GM12878 (cell line): ENCODE results near the gene HMGN3. TPM values are rescaled to one million over a fixed set of nuclear protein-coding genes. Genes with fewer than 3 reads are reported as not detected.

Source experiments
- EED ChIP-seq: sonication (generic); IDR thresholded peaks from 2 replicates; pipeline ENCODE4 v1.6.1; 2016; ENCODE audit warnings: antibody characterized with exemption, low read depth
- MEF2B ChIP-seq: fragments of 450-650 bp; IDR thresholded peaks from 2 replicates; pipeline ENCODE4 v1.6.1; 2018; ENCODE audit warnings: mild to moderate bottlenecking, moderate library complexity; ENCODE audit not compliant: partially characterized antibody, poor library complexity, severe bottlenecking
- MYC ChIP-seq: IDR thresholded peaks from 2 replicates; pipeline ENCODE4 v1.6.1; 2011; ENCODE audit warnings: mild to moderate bottlenecking, low read length, moderate library complexity, inconsistent platforms; ENCODE audit not compliant: insufficient read depth, insufficient replicate concordance, insufficient read length, severe bottlenecking
- NBN ChIP-seq: fragments of 450-650 bp; IDR thresholded peaks from 2 replicates; pipeline ENCODE4 v1.6.1; 2016
- NFXL1 ChIP-seq: fragments of 450-650 bp; IDR thresholded peaks from 2 replicates; pipeline ENCODE4 v1.6.1; 2017; ENCODE audit warnings: antibody characterized with exemption, mild to moderate bottlenecking, borderline replicate concordance
- POLR2AphosphoS2 ChIP-seq: IDR thresholded peaks from 2 replicates; pipeline ENCODE4 v1.6.1; 2011; ENCODE audit warnings: low read depth, mild to moderate bottlenecking, low read length, improper control_type of control experiment, moderate library complexity
- RAD51 ChIP-seq: fragments of 450-650 bp; IDR thresholded peaks from 2 replicates; pipeline ENCODE4 v1.6.1; 2016; ENCODE audit warnings: moderate library complexity, mild to moderate bottlenecking, inconsistent platforms
- RUNX3 ChIP-seq: IDR thresholded peaks from 2 replicates; pipeline ENCODE4 v1.6.1; 2012; ENCODE audit warnings: low read length, inconsistent platforms
- SMARCA5 ChIP-seq: fragments of 450-650 bp; IDR thresholded peaks from 2 replicates; pipeline ENCODE4 v1.6.1; 2017; ENCODE audit warnings: mild to moderate bottlenecking
- TAF1 ChIP-seq: IDR thresholded peaks from 2 replicates; pipeline ENCODE4 v1.6.1; 2011; ENCODE audit warnings: mild to moderate bottlenecking, low read depth, low read length, borderline replicate concordance
- YY1 ChIP-seq: IDR thresholded peaks from 2 replicates; pipeline ENCODE4 v1.6.1; 2011; ENCODE audit warnings: low read depth, mild to moderate bottlenecking, low read length
- ZNF384 ChIP-seq: IDR thresholded peaks from 2 replicates; pipeline ENCODE4 v1.6.1; 2012; ENCODE audit warnings: low read depth, mild to moderate bottlenecking, low read length, improper control_type of control experiment, borderline replicate concordance
- polyA plus RNA-seq, 11 experiments: library from polyadenylated mRNA; depleted of rRNA in 4 of 11; unstranded in 6 of 11; stranded (reverse) in 5 of 11; fragments of >200 nt; fragmentation: Nextera tagmentation in 4 of 11; fragmentation: Illumina TruSeq in 1 of 11; extraction: Ambion mirVana in 4 of 11; extraction: Trizol in 1 of 11; gene quantifications; 1 replicate in 1 of 11; 2 replicates in 10 of 11; pipeline versions ENCODE4 v1.2.1 to v1.2.3, GENCODE V29; 2011 to 2016; ENCODE audit warnings: inconsistent platforms in 2 of 11, missing spikeins in 2 of 11, low read depth in 1 of 11
- total RNA-seq, 4 experiments: library from RNA; depleted of rRNA in 3 of 4; stranded (reverse); fragments of >200 nt in 3 of 4; fragmentation: Illumina TruSeq in 1 of 4; extraction: Trizol in 1 of 4; gene quantifications; 2 replicates each; pipeline versions ENCODE4 v1.2.1 to v1.2.3, GENCODE V29; 2013 to 2021
- TF ChIP-seq, protein P1 (sequence below): fragments of 450-650 bp; formaldehyde crosslinking; IDR thresholded peaks from 2 replicates; pipeline ENCODE4 v1.4.0; 2022; ENCODE audit warnings: mild to moderate bottlenecking, moderate library complexity
- TF ChIP-seq, protein P2 (sequence below): fragments of 450-650 bp; IDR thresholded peaks from 2 replicates; pipeline ENCODE4 v1.6.1; 2018; ENCODE audit warnings: mild to moderate bottlenecking, low read depth, moderate library complexity; ENCODE audit not compliant: partially characterized antibody
- TF ChIP-seq, protein P3 (sequence below): fragments of 450-650 bp; IDR thresholded peaks from 2 replicates; pipeline ENCODE4 v1.6.1; 2017; ENCODE audit warnings: low read depth, mild to moderate bottlenecking, moderate library complexity

Gene HMGN3
- total and polyA plus RNA-seq, 10 of the 15 experiments (the other 5 are each of a cell fraction or from before 2014, with no cell fraction given): 115 to 496 (median 262) TPM

DNA sequence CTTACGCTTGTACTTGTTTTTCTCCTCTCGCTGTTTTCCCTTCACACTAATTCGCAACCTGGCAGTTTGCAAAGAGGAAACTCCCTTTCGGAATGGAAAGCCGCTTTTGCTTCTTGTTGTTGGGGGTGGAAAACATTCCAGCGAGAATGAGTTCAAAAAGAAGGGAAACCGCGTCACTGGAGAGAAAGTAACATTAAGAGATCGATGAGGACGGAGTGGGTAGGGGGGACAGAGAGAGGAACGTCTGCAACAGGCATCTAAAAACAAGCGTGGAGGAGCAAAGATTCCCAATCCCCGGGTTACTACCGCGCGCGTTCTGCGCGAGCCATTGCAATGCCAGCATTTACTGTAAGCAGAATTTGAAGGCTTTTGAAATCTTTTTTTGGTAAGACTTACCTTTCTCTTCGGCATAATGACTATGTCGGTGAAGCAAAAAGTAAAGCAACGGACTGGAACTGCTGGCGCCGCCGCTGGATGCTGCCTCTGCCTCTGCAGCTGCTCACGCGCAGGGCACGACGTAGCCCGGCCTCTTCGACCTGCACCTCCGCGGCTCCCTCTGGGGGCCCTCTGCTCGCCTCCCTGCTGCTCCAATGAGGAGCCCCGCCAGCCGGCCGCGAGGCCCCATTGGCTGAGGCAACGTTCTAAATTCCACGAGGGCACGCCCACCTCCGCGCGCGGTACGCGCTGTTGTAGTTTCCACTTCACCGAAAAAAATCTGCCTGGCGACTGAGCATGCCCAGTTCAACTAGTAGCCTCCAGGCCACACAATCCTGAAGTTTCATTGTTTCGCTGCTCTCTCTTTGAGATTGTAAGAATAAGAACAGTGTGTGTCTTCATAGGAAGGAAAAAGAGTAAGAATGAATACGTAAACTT is at the start of gene HMGN3 (continued):
- TF ChIP-seq SMARCA5 (peak; percentile 77; the same call in 1 of the 2 replicates), MEF2B (no peak), ZNF384 (peak; percentile 61; the same call in 1 of the 2 replicates), RAD51 (no peak), NBN (peak; percentile 72; the same call in 1 of the 2 replicates), YY1 (0 out of 2 replicates have a peak, but pooled peaks have one; percentile 52), MYC (no peak), POLR2AphosphoS2 (peak; percentile 68; the same call in 1 of the 2 replicates), TAF1 (peak; percentile 61; the same call in 1 of the 2 replicates), NFXL1 (no peak), EED (0 out of 2 replicates have a peak, but pooled peaks have one; percentile 7), RUNX3 (no peak)
- TF ChIP-seq, protein P1, sequence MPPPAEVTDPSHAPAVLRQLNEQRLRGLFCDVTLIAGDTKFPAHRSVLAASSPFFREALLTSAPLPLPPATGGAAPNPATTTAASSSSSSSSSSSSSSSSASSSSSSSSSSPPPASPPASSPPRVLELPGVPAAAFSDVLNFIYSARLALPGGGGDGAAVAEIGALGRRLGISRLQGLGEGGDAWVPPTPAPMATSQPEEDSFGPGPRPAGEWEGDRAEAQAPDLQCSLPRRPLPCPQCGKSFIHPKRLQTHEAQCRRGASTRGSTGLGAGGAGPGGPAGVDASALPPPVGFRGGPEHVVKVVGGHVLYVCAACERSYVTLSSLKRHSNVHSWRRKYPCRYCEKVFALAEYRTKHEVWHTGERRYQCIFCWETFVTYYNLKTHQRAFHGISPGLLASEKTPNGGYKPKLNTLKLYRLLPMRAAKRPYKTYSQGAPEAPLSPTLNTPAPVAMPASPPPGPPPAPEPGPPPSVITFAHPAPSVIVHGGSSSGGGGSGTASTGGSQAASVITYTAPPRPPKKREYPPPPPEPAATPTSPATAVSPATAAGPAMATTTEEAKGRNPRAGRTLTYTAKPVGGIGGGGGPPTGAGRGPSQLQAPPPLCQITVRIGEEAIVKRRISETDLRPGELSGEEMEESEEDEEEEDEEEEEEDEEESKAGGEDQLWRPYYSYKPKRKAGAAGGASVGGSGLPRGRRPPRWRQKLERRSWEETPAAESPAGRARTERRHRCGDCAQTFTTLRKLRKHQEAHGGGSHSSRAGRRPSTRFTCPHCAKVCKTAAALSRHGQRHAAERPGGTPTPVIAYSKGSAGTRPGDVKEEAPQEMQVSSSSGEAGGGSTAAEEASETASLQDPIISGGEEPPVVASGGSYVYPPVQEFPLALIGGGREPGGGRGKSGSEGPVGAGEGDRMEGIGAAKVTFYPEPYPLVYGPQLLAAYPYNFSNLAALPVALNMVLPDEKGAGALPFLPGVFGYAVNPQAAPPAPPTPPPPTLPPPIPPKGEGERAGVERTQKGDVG: no peak
- TF ChIP-seq, protein P2, sequence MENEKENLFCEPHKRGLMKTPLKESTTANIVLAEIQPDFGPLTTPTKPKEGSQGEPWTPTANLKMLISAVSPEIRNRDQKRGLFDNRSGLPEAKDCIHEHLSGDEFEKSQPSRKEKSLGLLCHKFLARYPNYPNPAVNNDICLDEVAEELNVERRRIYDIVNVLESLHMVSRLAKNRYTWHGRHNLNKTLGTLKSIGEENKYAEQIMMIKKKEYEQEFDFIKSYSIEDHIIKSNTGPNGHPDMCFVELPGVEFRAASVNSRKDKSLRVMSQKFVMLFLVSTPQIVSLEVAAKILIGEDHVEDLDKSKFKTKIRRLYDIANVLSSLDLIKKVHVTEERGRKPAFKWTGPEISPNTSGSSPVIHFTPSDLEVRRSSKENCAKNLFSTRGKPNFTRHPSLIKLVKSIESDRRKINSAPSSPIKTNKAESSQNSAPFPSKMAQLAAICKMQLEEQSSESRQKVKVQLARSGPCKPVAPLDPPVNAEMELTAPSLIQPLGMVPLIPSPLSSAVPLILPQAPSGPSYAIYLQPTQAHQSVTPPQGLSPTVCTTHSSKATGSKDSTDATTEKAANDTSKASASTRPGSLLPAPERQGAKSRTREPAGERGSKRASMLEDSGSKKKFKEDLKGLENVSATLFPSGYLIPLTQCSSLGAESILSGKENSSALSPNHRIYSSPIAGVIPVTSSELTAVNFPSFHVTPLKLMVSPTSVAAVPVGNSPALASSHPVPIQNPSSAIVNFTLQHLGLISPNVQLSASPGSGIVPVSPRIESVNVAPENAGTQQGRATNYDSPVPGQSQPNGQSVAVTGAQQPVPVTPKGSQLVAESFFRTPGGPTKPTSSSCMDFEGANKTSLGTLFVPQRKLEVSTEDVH: no peak
- TF ChIP-seq, protein P3, sequence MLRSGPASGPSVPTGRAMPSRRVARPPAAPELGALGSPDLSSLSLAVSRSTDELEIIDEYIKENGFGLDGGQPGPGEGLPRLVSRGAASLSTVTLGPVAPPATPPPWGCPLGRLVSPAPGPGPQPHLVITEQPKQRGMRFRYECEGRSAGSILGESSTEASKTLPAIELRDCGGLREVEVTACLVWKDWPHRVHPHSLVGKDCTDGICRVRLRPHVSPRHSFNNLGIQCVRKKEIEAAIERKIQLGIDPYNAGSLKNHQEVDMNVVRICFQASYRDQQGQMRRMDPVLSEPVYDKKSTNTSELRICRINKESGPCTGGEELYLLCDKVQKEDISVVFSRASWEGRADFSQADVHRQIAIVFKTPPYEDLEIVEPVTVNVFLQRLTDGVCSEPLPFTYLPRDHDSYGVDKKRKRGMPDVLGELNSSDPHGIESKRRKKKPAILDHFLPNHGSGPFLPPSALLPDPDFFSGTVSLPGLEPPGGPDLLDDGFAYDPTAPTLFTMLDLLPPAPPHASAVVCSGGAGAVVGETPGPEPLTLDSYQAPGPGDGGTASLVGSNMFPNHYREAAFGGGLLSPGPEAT: peak; percentile 72; the same call in 1 of the 2 replicates
